Stimulated activated naive B cell treated with anti-CD40 and anti-IgM and Interleukin-4, amounts not matched to agents 10 μg/mL and 1 μg/mL and 100 μg/mL, for 72 hours (primary cell): ENCODE results near the gene AFG1L.
"Not testable (repeated sequence)": the region's sequence is repeated elsewhere in the genome, so short reads cannot be mapped to it uniquely, and the experiment has no call there.

Experiments
- ATAC-seq, 2 donors: fragments of 150-1000 bp; cut with Tn5 transposase; replicated peaks; 2 replicates each; pipeline ENCODE4 v1.10.0; 2021; ENCODE audit warnings: moderate library complexity in 1 of 2
- DNase-seq: peaks from one replicate; pipeline ENCODE4 v3.0.0; 2021
- H3K27ac Mint-ChIP-seq: one replicate; pipeline ENCODE4 v1.8.0; 2022; ENCODE audit warnings: mild to moderate bottlenecking, mixed read lengths
- H3K27me3 Mint-ChIP-seq, 2 donors: one replicate each; pipeline ENCODE4 v1.8.0; 2022; ENCODE audit warnings: mixed read lengths in 2 of 2
- H3K36me3 Mint-ChIP-seq, 2 donors: one replicate each; pipeline ENCODE4 v1.8.0; 2022; ENCODE audit warnings: mixed read lengths in 2 of 2, mild to moderate bottlenecking in 1 of 2
- H3K4me1 Mint-ChIP-seq, 2 donors: one replicate each; pipeline ENCODE4 v1.8.0; 2022; ENCODE audit warnings: mixed read lengths in 2 of 2, mild to moderate bottlenecking in 1 of 2
- H3K4me3 Mint-ChIP-seq, 2 donors: one replicate each; pipeline ENCODE4 v1.8.0; 2022; ENCODE audit warnings: mild to moderate bottlenecking in 2 of 2, mixed read lengths in 2 of 2, moderate library complexity in 1 of 2
- H3K9me3 Mint-ChIP-seq, 2 donors: one replicate each; pipeline ENCODE4 v1.8.0; 2022; ENCODE audit warnings: mixed read lengths in 2 of 2, mild to moderate bottlenecking in 1 of 2

Gene AFG1L

DNA sequence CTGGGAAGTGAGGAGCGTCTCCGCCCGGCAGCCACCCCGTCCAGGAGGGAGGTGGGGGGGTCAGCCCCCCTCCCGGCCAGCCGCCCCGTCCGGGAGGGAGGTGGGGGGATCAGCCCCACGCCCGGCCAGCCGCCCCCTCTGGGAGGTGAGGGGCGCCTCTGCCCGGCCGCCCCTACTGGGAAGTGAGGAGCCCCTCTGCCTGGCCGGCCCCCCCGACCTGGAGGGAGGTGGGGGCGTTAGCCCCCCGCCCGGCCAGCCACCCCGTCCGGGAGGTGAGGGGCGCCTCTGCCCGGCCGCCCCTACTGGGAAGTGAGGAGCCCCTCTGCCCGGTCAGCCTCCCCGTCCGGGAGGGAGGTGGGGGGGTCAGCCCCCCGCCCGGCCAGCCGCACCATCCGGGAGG lies 24.9 kb upstream of the AFG1L start:
- DNase-seq, H3K27ac Mint-ChIP-seq, ATAC-seq, H3K36me3 Mint-ChIP-seq, H3K9me3 Mint-ChIP-seq, H3K4me1 Mint-ChIP-seq, H3K4me3 Mint-ChIP-seq, H3K27me3 Mint-ChIP-seq: not testable (repeated sequence)

DNA sequence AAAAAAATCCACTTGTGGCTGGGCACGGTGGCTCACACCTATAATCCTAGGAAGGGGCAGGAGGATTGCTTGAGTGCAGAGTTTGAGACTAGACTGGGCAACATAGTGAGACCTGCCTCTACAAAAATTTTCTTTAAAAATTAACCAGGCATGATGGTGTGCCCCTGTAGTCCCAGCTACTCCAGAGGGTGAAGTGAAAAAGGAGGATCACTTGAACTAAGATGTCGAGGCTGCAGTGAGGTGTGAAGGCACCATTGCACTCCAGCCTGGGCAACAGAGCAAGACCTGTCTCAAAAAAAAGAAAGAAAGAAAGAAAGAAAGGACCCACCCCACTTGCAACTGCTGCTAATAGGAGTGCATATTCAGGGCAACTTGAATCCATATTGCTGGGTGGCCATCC lies 20.3 kb upstream of the AFG1L start:
- ATAC-seq = no peak
- Mint-ChIP-seq H3K27ac (no peak overlapping the region), H3K4me3 (no peak overlapping the region), H3K27me3 (no peaks in the 10 kb centered on the region), H3K36me3 (no peaks in the 10 kb centered on the region), H3K9me3 (no peaks in the 10 kb centered on the region), H3K4me1 (peaks cover 0 to 1% of the 10 kb centered on the region in 2 donors)
- no peak for DNase-seq

DNA sequence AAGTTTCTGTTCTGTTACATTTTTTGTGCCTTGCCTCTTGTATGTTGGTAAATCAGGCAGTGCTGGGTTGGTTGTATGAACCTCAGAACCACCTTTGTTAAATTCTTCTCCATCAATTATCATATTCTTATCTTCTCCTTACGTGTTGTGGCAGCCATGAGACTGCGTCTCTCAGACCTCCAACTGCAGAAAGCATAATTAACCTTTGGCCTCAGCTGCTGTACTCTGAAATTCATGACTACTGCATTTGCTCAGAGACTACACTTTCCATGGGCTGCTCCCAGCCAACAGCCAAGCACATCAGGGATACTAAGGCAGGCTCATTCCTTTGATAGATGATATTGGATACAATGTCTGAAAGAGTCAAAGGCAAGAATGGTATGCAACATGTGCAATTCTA lies 18.9 kb upstream of the AFG1L start:
- no peaks in the 10 kb centered on the region for H3K27me3 Mint-ChIP-seq
- peaks cover 0 to 1% of the 10 kb centered on the region in 2 donors for H3K4me1 Mint-ChIP-seq
- H3K27ac Mint-ChIP-seq = no peak overlapping the region
- ATAC-seq (no peak), DNase-seq (no peak)
- H3K9me3 Mint-ChIP-seq = no peaks in the 10 kb centered on the region
- no peaks in the 10 kb centered on the region for H3K36me3 Mint-ChIP-seq
- no peak overlapping the region for H3K4me3 Mint-ChIP-seq

DNA sequence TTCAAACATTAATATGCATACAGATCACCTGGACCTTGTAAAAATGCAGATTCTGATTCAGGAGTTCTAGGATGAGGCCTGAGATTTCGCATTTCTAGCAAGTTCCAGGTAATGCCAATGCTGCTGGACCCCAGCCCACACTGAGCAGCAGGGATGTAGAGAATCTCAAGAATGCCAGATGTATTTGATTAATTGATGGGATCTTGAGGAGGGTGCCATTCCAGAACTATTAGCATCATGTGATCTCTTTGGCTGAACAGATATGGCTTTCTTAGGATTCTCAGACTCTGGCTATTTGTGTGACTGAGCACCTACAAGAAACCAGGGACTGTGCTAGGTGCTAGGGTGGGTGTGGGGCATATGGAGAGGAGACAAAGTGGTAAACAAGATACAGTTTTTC lies 17.6 kb upstream of the AFG1L start:
- H3K27ac Mint-ChIP-seq = no peak overlapping the region
- peaks cover 0 to 1% of the 10 kb centered on the region in 2 donors for H3K4me1 Mint-ChIP-seq
- H3K4me3 Mint-ChIP-seq = no peak overlapping the region
- H3K9me3 Mint-ChIP-seq = no peaks in the 10 kb centered on the region
- H3K36me3 Mint-ChIP-seq = no peaks in the 10 kb centered on the region
- H3K27me3 Mint-ChIP-seq = no peaks in the 10 kb centered on the region
- DNase-seq = no peak
- no peak for ATAC-seq

DNA sequence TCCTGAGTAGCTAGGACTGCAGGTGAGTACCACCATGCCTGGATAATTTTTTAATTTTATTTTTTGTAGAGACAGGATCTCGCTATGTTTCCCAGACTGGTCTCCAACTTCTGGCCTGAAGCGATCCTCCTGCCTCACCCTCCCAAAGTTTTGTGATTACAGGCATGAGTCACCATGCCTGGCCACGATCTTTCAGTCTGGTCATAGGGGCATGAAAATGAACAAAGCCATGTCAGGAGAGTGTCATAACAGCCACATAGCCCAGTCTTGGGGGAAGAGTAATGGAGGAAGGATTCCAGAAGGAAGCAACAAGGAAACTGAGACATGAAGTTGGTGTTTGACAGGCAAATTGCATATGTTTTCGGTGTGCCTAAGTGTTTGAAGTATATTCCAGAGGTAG lies 17.0 kb upstream of the AFG1L start:
- ATAC-seq (no peak), DNase-seq (no peak)
- Mint-ChIP-seq H3K27me3 (no peaks in the 10 kb centered on the region), H3K36me3 (no peaks in the 10 kb centered on the region), H3K4me3 (no peak overlapping the region), H3K9me3 (no peaks in the 10 kb centered on the region), H3K27ac (no peak overlapping the region), H3K4me1 (peaks cover 0 to 1% of the 10 kb centered on the region in 2 donors)

DNA sequence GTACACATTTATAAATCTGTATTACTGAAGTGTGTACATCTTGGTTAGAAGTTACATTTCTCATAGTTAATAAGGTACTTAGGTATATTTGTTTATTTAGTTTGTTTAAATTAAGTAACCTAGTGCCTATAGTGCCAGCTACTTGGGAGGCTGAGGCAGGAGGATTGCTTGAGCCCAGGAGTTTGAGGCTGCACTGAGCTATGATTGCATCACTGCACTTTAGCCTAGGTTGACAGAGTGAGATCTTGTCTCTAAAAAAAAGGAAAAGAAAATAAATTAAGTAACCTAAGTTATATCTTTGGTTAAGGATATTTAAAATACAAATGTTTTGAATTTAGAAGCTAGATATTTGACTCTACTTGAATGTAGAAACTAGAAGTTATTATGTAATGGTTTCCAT lies 9.5 kb upstream of the AFG1L start:
- peaks cover 0 to 3% of the 10 kb centered on the region in 2 donors for H3K9me3 Mint-ChIP-seq
- H3K36me3 Mint-ChIP-seq = peaks cover 0 to 3% of the 10 kb centered on the region in 2 donors
- H3K27me3 Mint-ChIP-seq = peaks cover 0 to 6% of the 10 kb centered on the region in 2 donors
- no peak for ATAC-seq
- H3K27ac Mint-ChIP-seq = no peak overlapping the region
- DNase-seq = no peak
- H3K4me1 Mint-ChIP-seq = peaks cover 8 to 13% of the 10 kb centered on the region in 2 donors
- no peak overlapping the region for H3K4me3 Mint-ChIP-seq

DNA sequence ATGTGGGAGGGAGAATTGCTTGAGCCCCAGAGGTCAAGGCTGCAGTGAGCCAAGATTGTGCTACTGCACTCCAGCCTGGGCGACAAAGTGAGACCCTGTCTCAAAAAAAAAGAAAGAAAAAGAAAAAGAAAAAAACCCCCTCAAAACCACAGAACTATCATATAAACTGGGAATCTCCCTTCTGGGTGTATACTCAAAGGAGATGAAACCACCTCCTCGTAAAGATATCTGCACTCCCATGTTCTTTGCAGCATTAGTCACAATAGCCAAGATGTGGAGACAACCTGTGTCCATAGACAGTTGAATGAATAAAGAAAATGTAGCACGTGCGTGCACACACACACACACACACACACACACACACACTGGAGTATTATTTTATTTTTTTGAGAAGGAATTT lies 8.5 kb upstream of the AFG1L start:
- H3K27ac Mint-ChIP-seq = no peak overlapping the region
- H3K36me3 Mint-ChIP-seq = peaks cover 0 to 3% of the 10 kb centered on the region in 2 donors
- no peak for DNase-seq
- H3K9me3 Mint-ChIP-seq = peaks cover 0 to 3% of the 10 kb centered on the region in 2 donors
- H3K27me3 Mint-ChIP-seq = peaks cover 0 to 6% of the 10 kb centered on the region in 2 donors
- peaks cover 8 to 13% of the 10 kb centered on the region in 2 donors for H3K4me1 Mint-ChIP-seq
- no peak overlapping the region for H3K4me3 Mint-ChIP-seq
- ATAC-seq = no peak

DNA sequence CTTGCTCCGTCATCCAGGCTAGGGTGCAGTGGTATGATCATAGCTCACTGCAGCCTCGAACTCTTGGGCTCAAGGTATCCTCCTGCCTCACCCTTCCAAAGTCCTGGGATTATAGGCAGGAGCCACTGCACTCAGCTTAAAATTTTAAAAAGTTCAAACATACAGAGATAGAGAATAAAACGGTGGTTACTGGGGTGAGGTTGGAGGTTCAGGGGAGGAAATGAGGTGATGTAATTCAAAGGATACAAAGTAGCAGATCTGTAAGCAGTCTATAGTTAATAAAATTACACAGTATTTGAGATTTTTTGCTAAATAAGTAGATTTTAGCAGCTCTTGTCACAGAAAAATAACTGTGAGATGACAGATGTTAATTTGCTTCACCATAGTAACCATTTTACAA lies 7.5 kb upstream of the AFG1L start:
- Mint-ChIP-seq H3K27ac (no peak overlapping the region), H3K36me3 (peaks cover 0 to 3% of the 10 kb centered on the region in 2 donors), H3K4me3 (no peak overlapping the region), H3K9me3 (peaks cover 0 to 3% of the 10 kb centered on the region in 2 donors), H3K4me1 (peaks cover 8 to 13% of the 10 kb centered on the region in 2 donors), H3K27me3 (peaks cover 0 to 6% of the 10 kb centered on the region in 2 donors)
- no peak for ATAC-seq
- no peak for DNase-seq

DNA sequence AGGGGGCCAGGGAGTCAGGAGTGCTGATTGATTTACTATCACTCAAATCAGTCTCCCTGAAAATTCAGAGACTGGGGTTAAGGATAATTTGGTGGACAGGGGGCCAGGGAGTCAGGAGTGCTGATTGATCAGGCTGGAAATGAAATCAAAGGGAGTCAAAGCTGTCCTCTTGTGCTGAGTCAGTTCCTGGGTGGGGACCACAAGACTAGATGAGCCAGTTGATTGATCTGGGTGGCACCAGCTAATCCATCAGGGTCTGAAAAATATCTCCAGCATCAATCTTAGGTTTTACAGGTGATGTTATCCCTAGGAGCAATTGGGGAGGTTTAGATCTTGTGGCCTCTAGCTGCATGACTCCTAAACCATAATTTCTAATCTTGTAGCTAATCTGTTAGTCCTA lies 6.1 kb upstream of the AFG1L start:
- ATAC-seq = no peak
- no peak for DNase-seq
- H3K4me1 Mint-ChIP-seq = peaks cover 8 to 12% of the 10 kb centered on the region in 2 donors

DNA sequence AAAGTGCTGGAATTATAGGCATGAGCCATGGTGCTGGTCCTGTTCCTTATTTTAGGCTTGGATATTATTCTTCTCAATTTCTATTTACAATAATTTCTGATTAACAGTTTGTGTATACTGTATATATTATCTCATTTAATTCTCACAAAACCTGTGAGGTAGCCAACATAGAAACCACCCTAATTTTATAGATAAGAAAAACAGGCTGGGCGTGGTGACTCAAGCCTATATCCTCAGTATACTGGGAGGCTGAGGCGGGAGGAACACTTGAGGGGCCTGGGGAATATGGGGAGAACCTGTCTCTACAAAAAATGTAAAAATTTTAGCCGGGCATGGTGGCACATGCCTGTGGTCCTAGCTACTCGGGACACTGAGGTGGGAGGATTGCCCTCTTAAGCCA lies 3.8 kb upstream of the AFG1L start:
- H3K4me3 Mint-ChIP-seq = no peak overlapping the region
- DNase-seq (no peak), ATAC-seq (no peak)
- H3K9me3 Mint-ChIP-seq = no peaks in the 10 kb centered on the region
- no peak overlapping the region for H3K27ac Mint-ChIP-seq
- no peaks in the 10 kb centered on the region for H3K27me3 Mint-ChIP-seq
- peaks cover 3 to 8% of the 10 kb centered on the region in 2 donors for H3K36me3 Mint-ChIP-seq
- peaks cover 6 to 14% of the 10 kb centered on the region in 2 donors for H3K4me1 Mint-ChIP-seq

More for the DNA sequence above, 6.1 kb upstream of the AFG1L start:
- Mint-ChIP-seq H3K27me3 (peaks cover 0 to 2% of the 10 kb centered on the region in 2 donors), H3K9me3 (peaks cover 0 to 2% of the 10 kb centered on the region in 2 donors), H3K36me3 (peaks cover 0 to under 1% of the 10 kb centered on the region in 2 donors), H3K4me3 (no peak overlapping the region), H3K27ac (no peak overlapping the region)

DNA sequence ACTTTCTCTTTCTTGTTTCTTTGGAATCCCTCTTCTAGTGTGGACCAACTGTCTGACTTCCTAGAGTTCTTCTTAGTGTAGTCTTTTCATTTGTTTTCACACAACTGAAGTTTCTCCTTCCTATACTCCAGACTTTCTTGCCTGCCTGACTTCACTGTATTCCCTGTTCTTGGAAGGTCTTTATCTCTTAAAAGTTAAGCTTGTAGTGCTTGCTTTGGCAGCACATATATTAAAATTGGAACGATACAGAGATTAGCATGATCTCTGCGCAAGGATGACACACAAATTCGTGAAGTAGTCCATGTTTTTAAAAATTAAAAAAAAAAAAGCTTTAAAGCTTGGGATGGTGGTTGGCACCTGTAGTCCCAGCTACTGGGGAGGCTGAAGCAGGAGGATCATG lies 2.3 kb upstream of the AFG1L start:
- H3K9me3 Mint-ChIP-seq, H3K27me3 Mint-ChIP-seq, H3K4me3 Mint-ChIP-seq, H3K36me3 Mint-ChIP-seq, H3K27ac Mint-ChIP-seq, ATAC-seq, DNase-seq: not testable (repeated sequence)
- H3K4me1 Mint-ChIP-seq = peaks cover 0 to 10% of the 10 kb centered on the region in 2 donors

DNA sequence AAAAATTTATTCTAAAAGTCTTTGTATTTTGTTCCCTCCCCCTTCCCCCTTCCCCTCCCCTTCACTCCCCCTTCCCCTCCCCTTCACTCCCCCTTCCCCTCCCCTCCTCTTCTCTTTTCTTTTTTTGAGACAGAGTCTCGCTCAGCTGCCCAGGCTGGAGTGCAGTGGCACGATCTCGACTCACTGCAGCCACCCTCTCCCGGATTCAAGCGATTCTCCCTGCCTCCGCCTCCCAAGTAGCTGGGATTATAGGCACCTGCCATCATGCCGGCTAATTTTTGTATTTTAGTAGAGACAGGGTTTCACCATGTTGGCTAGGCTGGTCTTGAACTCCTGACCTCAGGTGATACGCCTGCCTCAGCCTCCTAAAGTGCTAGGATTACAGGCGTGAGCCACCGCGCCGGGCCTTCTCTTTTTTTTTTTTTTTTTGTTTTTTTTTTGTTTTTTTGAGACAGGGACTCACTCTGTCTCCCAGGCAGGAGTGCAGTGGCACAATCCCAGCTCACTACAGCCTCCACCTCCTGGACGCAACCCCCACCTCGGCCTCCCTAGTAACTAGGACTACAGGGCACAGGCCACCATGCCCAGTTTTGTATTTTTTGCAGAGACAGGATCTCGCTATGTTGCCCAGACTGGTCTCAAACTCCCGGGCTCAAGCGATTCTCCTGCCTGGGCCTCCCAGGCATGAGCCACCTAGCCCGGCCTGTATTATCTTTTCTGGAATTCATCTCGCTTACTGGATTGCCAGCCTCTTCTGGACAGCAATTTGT lies 1.1 kb upstream of the AFG1L start:
- H3K27me3 Mint-ChIP-seq = no peaks in the 10 kb centered on the region
- no peak for ATAC-seq

DNA sequence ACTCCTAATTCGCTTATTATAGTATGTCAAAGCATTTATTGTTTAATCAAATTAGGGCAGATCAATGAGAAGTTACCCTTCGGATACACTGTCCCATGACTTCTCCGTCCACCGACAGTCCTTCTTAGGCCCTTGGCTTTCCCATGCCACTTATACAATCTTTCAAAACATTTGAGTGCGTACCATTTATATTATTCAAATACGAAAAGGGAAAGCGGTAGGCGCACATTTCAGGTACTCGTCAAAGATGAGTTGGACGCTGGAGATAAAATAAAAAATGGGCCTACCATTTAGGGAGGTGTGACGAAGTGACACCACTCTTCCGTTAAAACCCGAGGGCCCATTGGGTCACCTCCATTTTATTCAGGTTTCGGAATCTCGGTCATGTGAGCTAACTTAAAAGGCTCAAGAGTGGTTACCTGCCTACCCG lies 542 bp upstream of the AFG1L start:
- ATAC-seq = peak; percentile 42 to 44
- DNase-seq = no peak
- H3K27me3 Mint-ChIP-seq = no peaks in the 10 kb centered on the region
- peaks cover 3 to 12% of the 10 kb centered on the region in 2 donors for H3K36me3 Mint-ChIP-seq
- H3K9me3 Mint-ChIP-seq = no peaks in the 10 kb centered on the region
- peaks cover 2 to 14% of the 10 kb centered on the region in 2 donors for H3K4me1 Mint-ChIP-seq
- peak overlapping the region; percentile 93 to 97 for H3K4me3 Mint-ChIP-seq
- peak overlapping the region; percentile 99 for H3K27ac Mint-ChIP-seq

More for the DNA sequence above, 1.1 kb upstream of the AFG1L start:
- Mint-ChIP-seq H3K9me3 (no peaks in the 10 kb centered on the region), H3K4me1 (peaks cover 0 to 14% of the 10 kb centered on the region in 2 donors), H3K36me3 (peaks cover 3 to 11% of the 10 kb centered on the region in 2 donors), H3K4me3 (peak overlapping the region; percentile 93 to 97), H3K27ac (peak overlapping the region; percentile 99)
- no peak for DNase-seq

DNA sequence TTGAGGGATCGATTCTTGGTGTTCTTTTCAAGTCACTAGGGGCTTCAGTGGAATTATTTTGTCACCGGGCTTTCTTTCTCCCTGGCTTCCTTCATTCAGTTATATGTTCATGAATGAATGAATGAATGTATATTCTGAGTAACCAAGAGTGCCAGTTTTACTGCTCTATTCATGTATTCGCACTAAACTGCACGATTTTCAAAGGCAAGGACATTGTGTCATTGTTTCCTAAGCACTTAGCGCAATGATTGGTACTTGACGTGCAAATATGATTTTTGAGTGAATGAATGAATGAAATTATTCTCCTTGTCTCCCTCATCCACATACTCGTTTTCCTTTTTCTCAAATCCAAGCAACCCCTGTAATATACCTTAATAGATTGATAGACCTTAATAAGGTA lies 822 bp downstream of the AFG1L start:
- ATAC-seq = no peak
- H3K4me1 Mint-ChIP-seq = peaks cover 7 to 16% of the 10 kb centered on the region in 2 donors

DNA sequence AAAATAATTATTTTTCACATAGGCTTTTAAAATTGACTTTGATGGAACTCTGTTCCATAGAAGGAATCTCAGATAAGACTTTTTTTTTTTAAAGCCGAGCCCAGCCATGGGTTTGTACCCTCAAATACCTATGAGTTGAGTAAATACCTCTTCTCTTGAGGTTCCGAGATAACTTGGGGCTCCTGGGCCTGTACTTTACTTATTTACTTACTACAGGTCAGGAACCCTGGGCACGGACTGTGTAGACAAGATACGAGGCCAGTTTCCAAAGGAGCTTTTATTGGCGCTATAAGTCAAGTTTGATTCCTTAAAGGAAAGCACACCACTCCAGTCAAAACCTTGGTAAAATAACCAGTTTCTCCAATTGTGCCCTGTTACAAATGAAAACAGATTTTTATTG lies 7.5 kb downstream of the AFG1L start:
- H3K27me3 Mint-ChIP-seq = no peaks in the 10 kb centered on the region
- H3K36me3 Mint-ChIP-seq = peaks cover 4 to 9% of the 10 kb centered on the region in 2 donors
- H3K4me3 Mint-ChIP-seq = no peak overlapping the region
- H3K9me3 Mint-ChIP-seq = no peaks in the 10 kb centered on the region
- ATAC-seq (no peak), DNase-seq (no peak)
- peaks cover 13% of the 10 kb centered on the region in 2 donors for H3K4me1 Mint-ChIP-seq
- H3K27ac Mint-ChIP-seq = no peak overlapping the region

More for the DNA sequence above, 822 bp downstream of the AFG1L start:
- Mint-ChIP-seq H3K9me3 (no peaks in the 10 kb centered on the region), H3K27me3 (no peaks in the 10 kb centered on the region), H3K27ac (peak overlapping the region; percentile 99), H3K36me3 (peaks cover 3 to 12% of the 10 kb centered on the region in 2 donors), H3K4me3 (peak overlapping the region; percentile 93 to 97)
- DNase-seq = no peak
